HPDE6-E6E7 (cell line): ENCODE data around the gene AZU1.
"Not testable (repeated sequence)": the region's sequence is repeated elsewhere in the genome, so short reads cannot be mapped to it uniquely, and the experiment has no call there.

Experiments
- DNase-seq: peaks from one replicate; pipeline ENCODE4 v3.0.0; 2011; ENCODE audit warnings: missing footprints; ENCODE audit errors: extremely low spot score

Gene AZU1

GRCh38 chr19:872266-872951, 44.8 kb downstream of the AZU1 start:
- no peak for DNase-seq

GRCh38 chr19:873084-873483, 45.4 kb downstream of the AZU1 start:
- no peak for DNase-seq

- DNase-seq, result no peak
These were observed 46.0 kb downstream of the AZU1 start for GRCh38 chr19:873561-874041.

- no peak for DNase-seq
These were observed 47.7 kb downstream of the AZU1 start for GRCh38 chr19:875265-875879.

- DNase-seq, result no peak
These were observed 48.5 kb downstream of the AZU1 start for GRCh38 chr19:876089-876488.

- DNase-seq, result no peak
These were observed 49.2 kb downstream of the AZU1 start for GRCh38 chr19:876780-877314.

GRCh38 chr19:877992-878660, 50.5 kb downstream of the AZU1 start:
- DNase-seq, result not testable (repeated sequence)

GRCh38 chr19:878751-879561, 51.3 kb downstream of the AZU1 start:
- DNase-seq, result not testable (repeated sequence)

- no peak for DNase-seq
These were observed 52.2 kb downstream of the AZU1 start for GRCh38 chr19:879711-880438.
